ENCODE measurements around the gene ALG14.

Gene ALG14

DNA sequence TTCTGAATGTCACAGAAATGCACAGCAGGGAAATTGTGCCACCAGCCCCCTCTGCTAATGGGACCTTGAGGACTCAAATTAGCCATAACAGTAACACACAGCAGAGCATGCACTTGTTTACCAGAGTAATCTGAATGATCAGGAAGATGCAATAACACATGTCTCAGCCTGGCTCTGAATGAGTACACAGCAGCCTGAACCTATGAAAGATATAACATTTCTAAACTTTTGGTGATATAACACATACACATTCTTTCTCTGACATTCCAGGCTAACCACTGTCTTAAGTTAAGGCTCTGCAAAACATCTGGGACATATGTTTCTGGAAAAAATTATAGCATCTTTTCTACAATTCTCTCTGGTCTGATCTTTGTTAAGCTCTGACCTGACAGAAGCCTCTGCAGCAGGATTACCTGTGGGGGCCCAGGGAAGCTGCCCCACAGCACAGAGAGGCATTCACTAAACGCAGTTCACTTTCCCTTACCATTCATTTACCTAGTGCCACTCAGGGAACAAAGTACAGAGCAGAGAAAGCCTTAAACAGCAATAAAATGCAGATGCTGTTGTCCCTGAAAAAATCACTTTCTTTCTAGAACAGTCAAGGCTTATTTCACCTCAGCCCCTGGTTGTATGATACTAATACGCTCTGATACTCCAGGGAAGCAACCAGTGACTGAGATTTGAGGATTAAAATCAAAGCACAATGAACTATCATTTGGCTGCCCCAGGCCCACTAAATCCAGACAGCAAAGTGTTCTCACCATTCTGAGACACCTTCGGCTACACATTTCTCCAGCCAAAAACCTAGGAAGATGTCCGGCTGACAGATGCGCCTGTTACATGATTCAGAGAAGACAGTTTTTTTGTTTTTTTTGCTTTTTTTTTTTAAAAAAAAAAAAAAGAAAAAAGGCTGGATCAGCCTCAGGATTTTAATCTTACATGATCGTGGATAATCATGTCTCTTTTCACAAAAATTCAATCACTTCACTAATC lies 91.9 kb downstream of the ALG14 start:
- no peak for DNase-seq (ENCODE audit: low read depth, low spot score)

DNA sequence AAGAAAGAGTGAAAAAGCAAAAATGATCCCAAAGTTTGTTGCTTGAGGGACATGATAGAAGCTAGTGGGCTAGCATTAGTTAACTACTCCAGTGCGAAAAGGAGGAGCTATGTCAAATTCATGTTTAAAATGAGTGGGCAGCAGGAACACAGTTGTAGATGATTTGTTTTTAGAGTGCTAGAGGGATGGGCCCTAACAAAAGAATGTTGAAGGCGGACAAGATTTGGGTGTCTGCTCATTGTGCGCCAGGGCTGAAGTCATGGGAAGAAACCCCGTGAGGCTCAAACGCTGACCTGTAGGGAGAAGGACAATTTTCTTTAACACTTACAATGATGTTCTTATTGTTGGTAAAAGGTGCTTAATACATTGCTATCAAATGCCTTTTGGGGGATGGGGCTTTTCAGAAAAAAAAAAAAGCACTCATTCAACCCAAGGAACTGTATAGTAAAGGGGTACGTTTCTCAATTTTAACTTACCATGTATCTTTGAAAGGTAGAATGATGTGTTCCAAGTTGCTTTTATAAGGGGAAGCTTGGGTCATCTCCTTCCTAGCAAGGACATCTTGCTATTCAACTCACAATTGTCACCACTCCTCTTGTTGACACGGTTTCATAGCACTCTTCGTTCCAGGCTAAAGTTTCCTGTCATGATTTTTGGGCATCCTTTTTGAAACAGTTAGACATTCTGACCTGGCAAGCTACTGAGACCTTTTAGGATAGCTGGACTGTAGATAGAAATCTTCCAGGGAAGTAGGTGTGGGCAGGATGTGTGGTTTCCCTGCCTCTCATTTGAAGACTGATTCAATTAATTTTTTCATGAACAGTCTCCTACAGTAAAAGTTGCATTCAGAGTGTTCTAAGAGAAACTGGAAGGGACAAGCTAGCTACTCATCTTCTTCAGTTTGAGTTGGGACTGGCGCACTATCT lies 92.8 kb downstream of the ALG14 start:
- DNase-seq (ENCODE audit: low read depth, low spot score) = no peak

DNA sequence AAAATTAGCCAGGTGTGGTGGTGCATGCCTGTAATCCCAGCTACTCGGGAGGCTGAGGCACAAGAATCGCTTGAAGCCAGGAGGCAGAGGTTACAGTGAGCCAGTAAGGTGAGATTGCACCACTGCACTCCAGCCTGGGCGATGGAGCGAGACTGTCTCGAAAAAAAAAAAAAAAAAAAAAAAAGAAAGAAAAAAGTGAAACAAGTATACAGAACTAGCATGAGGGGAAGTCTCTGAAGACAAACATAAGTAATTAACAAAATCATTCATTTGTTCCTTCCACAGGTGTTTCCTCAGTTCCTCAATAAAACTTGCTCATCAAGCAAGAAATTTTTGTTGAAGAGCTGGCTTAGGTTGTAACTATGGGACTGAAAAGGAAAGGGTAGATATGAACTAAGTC lies 93.6 kb downstream of the ALG14 start:
- DNase-seq (ENCODE audit: low read depth, low spot score) = no peak

DNA sequence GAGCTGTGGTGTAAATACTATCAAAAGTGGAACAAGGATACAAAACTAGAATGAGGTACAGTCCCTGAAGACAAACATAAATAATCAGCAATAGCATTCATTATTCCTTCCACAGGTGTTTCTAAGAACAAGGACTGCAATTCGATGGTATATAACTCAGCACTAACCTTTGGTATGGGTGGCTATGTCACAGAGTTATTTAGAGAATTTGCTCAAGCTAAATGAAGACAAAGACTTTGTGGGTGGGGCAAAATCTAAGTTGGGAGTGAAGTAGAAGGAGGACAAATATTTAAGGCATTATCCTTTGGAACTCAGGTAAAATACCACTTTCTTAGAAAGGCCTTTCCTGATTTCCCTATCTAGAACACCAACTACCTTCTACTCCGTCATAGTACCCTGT lies 94.3 kb downstream of the ALG14 start:
- DNase-seq (ENCODE audit: low read depth, low spot score) = no peak

DNA sequence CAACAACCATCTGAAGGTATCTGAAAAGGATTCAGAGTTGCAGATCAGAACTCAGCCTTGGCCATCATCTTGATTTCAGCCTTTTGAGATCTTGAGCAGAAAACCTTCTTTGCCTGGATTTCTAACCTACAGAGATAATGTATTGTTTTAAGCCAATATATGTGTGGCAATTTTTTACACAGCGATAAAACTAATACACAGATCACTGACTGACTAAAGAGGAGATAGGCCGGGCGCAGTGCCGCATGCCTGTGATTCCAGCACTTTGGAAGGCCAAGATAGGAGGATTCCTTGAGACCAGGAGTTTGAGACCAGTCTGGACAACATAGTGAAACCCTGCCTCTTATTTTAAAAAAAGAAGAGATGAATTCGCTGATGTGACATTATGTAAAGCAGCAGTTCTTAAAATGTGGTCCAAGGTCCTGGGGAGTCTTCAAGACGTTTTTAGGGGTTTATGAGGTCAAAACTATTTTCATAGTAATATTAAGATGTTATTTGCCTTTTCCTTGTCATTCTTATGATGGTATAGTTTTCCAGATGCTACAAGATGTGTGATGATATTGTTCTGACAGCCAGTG lies 95.7 kb downstream of the ALG14 start:
- DNase-seq (ENCODE audit: low read depth, low spot score) = no peak

DNA sequence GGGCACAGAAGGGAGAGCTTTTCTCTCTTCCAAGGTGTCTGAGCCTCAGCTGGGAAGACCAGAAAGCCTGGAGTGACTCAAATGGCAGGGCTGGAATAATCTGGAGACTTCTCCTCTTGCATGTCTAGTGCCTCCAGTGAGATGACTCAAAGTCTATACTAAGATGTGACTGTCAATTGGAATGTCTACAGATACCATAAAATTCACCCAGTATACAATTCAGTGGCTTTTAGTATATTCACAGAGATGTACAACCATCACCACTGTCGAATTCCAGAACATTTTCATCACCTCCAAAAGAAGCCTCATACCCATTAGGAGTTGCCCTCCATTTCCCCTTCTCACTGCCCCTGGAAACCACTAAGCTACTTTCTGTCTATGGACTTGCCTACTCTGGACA lies 97.9 kb downstream of the ALG14 start:
- DNase-seq (ENCODE audit: low read depth, low spot score) = no peak

DNA sequence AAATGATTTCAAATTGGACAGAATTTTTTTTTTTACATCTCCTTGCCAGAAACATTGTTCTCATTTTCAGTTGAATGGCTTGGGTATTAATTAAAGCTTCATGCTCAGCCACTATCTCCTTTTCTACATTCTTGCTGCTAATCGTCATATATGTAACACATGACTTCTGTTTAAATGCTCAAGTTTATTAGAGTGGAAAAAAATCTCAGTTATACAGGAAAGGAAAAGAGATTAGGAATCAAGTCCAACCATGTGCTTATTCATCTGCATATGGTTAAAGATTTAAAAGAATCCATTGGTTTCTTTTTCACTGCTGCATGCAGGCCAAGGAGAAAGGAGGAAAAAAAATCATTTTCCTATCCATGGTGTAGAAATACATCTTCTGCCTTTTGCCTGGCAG lies 98.5 kb downstream of the ALG14 start:
- DNase-seq (ENCODE audit: low read depth, low spot score) = no peak

DNA sequence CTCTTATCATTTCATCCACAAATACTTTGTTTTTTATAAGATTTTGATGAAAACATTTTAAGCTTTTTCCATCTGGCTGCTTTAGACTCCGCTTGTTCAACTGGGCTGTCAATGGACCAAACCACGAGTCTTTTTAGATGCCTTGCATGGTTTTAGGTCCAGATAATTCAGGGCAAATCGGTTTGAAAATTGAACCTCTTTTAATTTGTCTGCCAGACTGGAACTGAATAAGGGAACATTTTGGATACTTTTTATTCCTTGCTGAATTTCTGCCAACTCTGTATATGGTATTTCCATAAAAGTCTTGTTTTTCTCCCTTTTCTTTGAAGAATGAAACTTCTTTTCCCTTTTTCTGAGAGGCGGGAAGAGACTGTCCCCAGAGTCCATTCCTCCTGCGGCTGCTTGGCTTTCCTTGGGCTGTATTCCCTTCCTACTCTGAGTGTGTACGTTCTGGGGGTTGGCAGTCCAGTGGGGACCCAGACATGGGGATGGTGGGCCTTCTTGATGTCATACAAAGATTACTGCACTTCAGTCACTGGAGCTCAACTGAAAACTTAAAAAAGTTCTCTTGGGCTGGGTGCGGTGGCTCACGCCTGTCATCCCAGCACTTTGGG lies 99.3 kb downstream of the ALG14 start:
- DNase-seq (ENCODE audit: low read depth, low spot score) = no peak

DNA sequence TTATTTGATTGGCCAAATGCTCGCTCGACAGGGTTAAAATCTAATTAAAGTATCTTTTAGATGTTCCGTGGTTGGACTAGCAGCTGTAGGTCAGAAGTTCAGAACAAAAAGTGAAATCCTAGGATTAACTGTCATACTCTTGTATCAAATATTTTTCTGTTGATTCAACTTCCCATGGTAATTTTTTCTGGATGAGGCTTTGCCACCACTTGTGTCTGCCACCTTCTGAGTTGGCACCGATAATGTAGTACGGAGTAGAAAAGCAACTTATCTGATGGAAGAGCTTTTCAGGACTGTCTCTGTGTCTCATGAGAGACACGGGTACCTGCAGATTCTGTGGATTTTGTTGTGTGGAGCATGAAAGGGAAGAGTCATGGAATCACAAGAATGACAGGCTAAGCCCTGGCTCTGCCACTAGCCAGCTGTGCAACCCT lies 101.2 kb downstream of the ALG14 start:
- DNase-seq (ENCODE audit: low read depth, low spot score) = no peak

DNA sequence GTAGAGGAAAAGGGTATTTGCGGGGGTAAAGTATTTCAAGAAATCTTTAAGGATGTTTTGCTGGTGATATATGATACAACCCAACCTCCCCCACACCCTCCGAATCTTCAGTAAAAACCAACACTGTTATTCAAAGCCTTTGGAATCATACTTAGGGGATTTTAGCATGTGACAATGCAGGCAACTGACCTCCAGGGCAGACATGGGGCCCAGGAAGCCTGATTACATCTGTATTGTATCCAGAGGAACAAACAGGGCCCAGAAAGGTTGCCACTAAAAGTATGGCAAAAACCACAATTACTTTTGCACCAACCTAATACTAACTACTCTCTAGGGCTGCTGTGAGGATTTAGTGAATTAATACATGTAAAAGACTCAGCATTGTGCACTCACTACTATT lies 102.0 kb downstream of the ALG14 start:
- DNase-seq (ENCODE audit: low read depth, low spot score) = no peak

DNA sequence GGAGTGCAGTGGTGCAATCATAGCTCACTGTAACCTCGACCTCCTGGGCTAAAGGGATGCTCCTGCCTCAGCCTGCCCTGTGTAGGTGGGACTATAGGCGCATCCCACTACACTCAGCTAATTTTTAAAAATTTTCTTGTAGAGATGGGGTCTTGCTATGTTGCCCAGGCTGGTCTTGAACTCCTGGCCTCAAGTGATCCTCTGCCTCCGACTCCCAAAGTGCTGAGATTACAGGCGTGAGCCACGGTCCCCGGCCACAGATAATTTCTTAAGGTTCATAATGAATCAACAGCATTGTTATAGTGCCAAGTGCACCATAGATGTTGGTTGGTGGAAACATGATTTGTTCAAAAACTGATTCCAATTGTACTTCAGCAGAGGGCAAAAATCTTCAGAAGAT lies 103.6 kb downstream of the ALG14 start:
- no peak for DNase-seq (ENCODE audit: low read depth, low spot score)

DNA sequence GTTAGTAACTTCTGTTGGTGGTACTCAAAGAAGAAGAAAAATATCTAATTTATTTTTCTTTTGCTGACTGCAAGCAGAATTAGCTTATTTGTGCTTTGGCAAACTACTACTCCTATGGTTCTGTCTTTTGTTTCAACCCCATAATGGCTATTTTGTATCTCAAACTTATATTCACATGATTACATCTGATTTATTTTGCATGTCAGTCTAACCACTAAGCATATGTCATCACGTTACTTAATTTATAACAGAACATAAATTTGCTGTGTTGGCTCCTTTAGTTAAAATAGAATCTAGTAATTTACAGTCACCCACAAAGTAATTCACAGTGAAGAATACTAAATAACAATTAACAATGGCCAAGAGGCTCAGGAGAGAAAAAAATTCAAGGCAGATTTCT lies 106.7 kb downstream of the ALG14 start:
- DNase-seq (ENCODE audit: low read depth, low spot score) = no peak

DNA sequence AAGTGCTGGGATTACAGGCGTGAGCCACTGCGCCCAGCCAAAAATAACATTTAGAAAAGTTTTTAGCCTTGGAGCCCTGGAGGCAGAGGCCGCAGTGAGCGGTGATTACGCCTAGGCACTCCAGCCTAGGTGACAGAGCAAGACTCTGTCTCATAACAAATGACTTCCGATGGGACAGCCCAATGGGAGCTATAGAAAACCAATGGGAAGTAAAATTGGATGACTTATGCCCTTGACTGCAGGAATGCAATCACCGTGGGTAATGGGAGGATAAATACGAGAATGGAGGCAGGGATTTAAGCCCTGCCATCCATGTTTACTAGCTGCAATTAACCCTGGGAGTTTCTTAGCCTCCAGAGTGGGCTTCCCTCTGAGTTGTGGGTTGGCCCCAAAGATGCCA lies 108.9 kb downstream of the ALG14 start:
- no peak for DNase-seq (ENCODE audit: low read depth, low spot score)

DNA sequence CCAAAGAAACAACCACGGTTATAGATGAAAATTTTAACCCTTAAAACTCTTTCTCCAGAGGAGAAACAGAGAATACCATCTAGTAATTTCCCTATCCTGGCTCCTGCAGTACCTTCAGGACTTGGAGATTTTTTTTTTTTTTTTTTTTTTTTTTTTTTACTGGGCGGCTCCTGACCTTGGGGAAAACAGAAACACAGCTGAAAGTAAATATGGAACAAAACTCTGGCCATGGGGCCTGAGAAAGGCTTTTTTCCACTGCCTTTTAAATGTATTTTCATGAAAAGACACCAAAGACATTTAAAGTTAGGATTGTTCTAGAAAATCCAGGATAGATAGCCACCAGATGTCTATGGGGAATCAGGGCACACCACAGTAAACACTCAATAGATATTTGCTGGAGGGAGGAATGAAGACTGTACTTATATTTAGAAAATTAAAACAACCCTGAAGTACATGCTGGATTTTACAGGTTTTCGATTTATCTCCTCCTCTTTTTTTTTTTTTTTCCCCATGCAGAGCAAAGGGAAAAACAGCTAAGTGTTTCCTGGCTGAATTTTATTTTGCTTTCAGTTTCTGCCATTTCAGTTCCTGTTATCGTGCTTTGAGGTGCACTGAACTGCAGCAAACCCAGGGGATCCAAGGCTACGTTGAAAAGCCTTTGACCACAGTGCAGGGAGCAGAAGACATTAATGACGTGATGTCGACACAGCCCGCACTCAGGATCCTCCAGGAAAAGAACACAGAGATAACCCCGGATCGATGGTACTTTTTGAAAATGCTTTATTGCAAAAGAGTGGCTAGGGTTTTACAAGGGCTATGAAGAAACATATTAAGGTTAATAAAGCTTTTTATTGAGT lies 110.1 kb downstream of the ALG14 start:
- DNase-seq (ENCODE audit: low read depth, low spot score) = no peak

DNA sequence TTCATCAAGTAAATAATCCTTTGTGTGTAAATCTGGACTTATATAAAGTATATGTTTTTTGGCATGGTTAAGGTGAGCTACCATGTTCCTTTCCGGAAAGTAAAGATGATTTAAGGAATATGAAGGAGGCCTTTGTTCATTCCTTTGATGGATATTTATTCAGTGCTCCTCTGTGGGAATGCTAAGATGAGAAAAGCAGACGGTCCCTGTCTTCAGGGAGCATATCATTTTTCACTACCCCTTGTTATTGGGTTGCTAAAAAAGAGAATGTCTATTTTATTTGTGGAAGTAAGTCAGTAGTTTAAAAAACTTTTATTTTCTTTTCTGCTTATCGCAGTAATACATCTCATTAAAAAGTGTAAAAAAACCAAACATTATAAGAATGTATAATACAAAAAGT lies 110.8 kb downstream of the ALG14 start:
- no peak for DNase-seq (ENCODE audit: low read depth, low spot score)

DNA sequence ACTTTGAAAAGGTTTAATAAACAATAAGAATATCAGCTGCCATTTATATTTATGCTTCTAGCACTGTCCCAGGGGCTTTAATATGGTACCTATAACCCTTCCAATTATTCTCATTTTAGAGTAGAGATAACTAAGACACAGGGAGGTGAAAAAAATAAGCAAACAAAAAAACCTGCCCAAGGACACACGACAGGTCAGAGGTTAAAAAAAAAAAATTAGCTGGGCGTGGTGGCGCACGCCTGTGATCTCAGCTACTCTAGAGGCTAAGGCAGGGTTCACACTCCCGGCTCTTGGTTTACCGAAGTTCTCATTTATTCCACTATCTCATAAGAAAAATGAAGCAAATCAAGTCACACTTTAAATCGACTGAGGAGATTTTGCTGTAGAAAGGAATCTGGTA lies 111.2 kb downstream of the ALG14 start:
- no peak for DNase-seq (ENCODE audit: low read depth, low spot score)

DNA sequence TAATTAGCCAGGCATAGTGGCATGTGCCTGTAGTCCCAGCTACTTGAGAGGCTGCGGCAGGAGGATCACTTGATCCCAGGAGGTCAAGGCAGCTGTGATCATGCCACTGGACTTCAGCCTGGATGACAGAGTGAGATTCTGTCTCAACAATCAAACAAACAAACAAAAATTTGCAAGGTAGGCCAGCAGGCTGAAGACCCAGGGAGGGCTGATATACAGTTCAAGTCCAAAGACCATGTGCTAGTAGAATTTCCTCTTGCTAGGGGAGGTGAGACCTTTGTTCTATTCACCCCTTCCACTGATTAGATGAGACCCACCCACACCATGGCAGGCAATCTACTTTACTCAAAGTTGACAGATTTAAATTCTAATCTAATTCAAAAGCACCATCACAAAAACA lies 114.7 kb downstream of the ALG14 start:
- no peak for DNase-seq (ENCODE audit: low read depth, low spot score)

DNA sequence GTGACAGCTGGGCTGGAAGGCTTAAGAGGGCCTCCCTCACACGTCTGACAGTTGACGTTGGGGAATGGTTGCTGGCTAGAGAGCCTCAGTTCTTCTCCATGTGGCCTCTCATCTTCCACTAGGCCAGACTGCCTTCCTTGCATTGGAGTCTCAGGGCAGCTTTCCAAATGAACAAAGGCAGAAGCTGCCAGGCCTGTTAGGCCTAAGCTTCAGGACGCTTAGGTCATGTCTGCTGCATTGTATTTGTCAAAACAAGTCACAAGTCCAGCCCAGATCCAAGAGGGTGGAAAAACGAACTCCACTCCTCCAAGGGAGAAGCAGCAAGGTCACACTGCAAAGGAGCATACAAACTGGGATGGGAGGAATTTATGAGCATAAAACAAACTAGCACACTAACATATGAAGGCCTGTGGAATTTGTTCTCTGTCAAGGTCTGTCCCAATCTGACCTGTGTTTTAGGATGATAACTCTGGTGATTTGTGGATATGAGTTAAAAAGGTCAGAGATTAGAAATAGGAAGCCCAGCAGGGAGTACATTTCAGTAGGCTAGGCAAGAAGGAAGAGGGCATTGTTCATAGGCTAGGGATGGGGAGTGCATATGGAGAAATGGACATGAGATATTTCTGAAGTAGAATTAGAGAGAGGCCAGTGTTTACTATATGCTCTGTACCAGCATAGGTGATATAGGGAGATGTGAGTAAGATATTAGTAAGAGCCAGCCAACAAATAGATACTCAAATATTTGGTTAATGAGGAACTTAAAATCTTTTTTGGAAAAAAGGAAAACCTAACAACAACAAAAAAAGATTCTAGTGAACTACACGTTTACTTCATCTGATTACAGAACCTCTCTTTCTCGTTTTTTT lies 116.8 kb downstream of the ALG14 start:
- no peak for DNase-seq (ENCODE audit: low read depth, low spot score)

DNA sequence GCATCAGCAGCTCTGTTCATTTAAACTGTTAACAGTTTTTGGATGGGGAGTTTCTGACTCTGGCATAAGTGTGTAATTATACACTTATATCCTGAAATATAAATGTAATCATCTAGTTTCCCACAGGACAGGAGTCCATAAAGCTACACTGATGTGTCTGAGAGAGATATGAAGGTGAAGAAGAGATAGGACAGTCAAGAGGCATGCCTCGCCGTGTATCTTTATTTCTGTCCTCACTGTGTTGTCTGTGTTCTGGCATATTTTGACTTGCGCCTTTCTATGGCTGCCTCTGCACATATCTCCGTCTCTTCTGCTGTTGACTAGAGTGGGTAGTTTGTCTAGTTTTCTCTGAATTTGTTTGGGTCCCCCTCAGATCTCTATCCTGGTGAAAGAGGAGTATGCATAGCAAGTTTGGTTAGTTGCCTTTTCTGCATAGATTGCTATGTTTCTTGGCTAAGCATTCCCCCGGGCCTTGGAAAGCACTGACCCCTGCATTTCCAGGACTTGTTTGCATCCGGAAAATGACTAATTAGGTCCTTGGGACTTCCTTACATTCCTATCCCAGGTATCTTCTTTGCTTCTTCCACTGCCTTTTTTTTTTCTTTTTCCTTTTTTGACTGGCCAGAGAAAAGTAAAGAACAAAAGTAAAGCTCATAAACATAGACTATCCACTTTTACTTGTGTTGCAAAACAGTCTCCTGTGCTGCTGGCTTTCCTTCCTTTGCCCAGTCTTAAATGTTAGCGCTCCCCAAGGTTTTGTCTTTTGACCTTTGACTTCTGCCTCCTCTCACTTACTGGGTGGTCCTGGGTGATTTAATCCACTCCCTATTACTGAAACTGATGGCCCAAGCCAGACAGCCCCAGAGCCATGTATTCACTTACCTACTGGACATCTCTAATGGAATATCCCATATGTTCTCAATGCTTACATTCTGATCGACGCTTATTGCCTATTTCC lies 118.2 kb downstream of the ALG14 start:
- no peak for DNase-seq (ENCODE audit: low read depth, low spot score)
